Measurements from ENCODE around the gene CLCNKB.
"Not testable (repeated sequence)": the region's sequence is repeated elsewhere in the genome, so short reads cannot be mapped to it uniquely, and the experiment has no call there.

GRCh38 chr1:16039871-16040270 lies 3.7 kb upstream of the CLCNKB start:
- TF ChIP-seq POLR2A (IDR thresholded peaks at IDR 0.05; ENCODE audit: low read depth, low read length), result not testable (repeated sequence)
- TF ChIP-seq, protein P1, sequence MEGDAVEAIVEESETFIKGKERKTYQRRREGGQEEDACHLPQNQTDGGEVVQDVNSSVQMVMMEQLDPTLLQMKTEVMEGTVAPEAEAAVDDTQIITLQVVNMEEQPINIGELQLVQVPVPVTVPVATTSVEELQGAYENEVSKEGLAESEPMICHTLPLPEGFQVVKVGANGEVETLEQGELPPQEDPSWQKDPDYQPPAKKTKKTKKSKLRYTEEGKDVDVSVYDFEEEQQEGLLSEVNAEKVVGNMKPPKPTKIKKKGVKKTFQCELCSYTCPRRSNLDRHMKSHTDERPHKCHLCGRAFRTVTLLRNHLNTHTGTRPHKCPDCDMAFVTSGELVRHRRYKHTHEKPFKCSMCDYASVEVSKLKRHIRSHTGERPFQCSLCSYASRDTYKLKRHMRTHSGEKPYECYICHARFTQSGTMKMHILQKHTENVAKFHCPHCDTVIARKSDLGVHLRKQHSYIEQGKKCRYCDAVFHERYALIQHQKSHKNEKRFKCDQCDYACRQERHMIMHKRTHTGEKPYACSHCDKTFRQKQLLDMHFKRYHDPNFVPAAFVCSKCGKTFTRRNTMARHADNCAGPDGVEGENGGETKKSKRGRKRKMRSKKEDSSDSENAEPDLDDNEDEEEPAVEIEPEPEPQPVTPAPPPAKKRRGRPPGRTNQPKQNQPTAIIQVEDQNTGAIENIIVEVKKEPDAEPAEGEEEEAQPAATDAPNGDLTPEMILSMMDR (IDR thresholded peaks at IDR 0.05; ENCODE audit: extremely low read depth in 1 of 2, insufficient read depth in 1 of 2, low read depth in 1 of 2, low read length in 2 of 2), result not testable (repeated sequence)
